Measurements from ENCODE around the gene ASCC2.

ASCC2 gene

DNA sequence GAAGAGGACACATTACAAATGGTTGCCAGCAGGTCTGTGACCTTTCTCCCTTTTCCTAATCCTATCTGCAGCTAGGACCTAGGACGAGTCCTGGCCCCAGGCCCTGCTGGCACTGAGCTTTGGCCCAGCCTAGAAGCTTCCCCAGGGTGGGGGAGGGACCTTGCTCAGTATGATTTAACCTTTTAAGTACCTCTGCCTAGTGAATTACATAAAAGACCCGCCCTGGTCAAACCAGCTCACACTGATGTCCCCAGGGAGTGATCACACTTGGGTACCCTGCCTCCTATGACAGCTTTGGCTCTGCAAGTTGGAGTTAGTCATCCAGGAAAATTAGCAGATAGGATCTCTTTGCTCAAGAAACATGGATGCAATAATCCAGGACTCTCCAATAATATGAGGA, 21.9 kb downstream of the ASCC2 start:
- no peak for DNase-seq

DNA sequence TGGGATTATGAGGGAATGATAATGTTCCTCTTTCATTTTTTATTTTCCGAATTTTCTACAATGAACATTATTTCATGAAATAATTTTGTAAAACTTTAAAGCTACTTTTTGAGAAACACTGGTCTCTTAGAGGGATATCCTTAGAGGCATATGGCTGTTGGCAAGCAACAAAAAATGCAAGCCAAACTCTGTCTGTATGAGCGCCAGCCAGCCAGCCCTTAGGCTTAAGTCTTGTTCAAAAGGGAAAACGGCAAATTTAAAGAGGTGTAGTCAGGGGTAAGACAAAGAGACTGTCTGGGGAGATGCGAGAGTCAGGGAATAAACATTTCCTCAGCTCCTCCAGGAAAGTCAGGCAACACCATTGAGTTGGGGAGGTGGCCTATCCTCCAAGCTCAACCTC, 22.5 kb downstream of the ASCC2 start:
- DNase-seq, result no peak

DNA sequence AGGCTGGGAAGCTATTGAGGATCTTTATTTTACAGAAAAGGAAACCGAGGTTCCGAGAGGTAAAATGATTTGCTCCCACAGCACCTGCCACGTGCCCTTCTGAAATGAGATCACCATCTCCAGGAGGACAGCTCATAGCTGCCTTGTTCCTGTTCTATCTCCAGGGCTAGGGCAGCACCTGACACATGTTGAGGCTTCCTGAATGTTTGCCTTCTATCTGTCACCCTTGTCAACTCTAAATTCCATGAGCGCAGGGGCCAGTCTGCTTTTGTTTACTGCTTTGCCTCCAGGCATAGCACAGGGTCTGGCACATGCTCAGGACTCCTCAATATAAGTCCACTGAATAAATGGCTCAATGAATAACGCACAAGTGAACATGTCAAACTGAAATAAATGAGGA, 24.1 kb downstream of the ASCC2 start:
- DNase-seq, result no peak

DNA sequence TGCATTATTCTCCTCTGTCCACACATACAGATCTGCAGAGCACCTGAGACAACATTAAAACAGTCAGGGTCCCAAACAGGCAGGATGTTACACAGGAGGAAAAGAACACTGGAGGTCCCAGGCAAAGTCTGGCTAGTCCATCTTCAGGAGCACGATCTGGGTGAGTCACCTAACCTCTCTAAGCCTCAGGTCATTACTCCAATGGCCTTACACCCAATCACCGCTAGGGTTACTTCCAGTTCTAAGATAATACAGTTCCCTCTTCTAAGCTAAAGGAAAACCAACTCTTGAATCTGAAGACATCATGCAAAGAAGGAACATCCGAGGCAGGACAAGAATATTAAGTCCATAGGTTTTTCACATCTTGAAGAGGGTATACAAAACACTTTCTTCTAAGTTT, 24.5 kb downstream of the ASCC2 start:
- DNase-seq, result no peak

DNA sequence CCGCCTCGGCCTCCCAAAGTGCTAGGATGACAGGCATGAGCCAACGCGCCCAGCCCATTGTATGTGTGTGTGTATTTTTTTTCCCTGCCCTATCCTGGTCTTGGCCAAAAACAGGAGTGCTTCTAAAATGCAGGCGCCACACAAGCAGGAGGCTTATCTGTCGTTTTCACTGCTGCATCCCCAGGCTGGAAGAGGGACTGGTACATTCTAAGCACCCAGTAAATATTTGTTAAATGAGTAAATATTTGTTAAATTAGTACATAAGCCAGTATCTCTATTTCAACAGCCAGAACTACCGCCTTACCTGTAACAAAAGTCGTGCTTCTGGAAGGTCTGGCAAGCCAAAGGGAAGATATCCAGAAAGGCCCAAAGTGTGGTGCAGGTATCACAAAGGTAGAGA, 24.9 kb downstream of the ASCC2 start:
- no peak for DNase-seq

DNA sequence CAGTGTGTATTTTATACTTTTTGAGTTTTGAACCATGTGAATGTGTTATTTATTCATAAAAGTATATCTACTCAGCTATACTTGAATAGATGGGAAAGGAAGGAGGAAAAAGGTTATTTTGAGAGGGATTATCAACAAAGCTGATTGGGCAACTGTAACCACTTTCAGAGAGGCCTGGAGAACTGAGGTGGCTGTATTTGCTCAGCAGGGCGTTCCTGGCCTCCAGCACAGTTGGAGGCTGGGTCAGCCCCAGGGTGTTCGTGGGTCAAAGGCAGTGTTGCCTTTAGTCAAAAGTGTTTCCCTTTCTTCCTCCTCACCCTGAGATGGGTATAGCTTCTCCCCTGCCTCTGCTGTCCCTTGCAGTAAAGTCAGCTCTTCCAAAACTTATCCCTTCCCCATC, 26.7 kb downstream of the ASCC2 start:
- no peak for DNase-seq

DNA sequence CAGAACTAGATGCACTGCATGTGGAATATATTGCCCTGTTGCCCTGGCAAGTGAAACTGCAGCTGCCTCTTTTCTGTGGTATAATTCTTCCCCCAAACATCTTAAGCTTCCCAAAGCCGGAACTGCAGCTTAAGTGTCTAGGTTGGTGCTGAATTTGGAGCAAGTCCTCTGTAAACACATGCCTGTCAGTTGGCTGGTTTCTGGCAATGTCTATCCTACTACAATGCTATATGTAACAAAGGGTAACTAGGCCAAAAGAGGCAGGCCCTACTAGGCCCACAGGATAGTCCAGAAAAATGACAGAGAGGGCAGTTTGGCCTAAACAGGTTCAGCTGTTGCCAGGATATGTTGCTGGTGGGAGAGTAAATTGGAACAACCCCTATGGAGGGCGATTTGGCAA, 27.9 kb downstream of the ASCC2 start:
- no peak for DNase-seq

DNA sequence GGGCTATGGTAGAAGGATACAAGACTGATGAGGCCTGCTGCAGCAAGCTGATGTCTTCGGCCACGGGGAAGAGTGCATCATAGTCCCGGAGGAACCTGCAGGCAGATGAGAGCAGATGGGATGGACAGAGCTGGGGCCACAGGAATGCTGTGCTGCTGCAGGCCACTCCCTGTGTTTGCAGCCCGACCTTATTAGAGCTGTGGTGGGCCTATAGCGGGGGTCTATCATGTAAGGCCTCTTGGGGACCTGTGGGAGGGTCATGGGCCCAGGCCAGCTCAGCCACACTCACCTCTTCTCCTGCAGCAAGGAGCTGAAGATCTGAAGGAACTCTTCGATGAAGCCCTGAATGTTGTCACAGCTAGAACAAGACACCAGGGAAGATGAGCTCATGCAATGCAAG, 31.9 kb downstream of the ASCC2 start:
- DNase-seq, result no peak

DNA sequence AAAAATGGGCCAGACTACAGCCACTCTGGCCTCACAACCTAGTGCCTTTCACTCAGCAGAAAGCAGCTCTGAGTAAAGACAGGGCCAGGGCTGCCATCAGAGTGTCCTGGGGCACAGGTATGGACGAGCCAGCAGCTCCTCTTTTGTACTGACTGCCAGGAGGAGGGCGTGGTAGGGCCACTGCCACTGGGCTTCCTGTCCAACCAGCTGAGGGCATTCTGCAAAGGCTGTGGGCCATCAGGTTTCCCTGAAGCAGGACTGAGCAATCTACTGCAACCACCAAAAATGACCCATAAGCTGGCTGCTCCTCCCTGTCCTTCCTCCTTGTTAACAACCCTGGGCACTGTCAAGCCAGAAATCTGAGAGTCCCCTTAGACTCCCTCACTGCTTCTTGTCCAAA, 33.1 kb downstream of the ASCC2 start:
- no peak for DNase-seq

DNA sequence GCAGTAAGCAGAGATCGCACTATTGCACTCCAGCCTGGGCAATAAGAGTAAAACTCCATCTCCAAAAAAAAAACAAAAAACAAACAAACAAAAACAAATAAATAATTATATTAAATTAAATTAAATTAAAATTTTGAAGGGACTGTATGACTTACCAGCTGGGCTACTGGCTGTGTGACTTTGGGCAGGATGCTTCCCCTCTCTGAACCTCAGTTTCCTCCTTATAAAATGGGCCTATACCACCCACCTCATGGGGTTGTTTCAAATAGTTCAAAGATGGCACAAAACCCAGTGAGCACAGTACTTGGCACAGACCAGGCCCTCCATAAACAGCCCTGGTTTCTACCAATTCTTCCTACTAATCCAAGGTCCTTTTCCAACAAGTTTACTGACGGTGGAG, 34.9 kb downstream of the ASCC2 start:
- DNase-seq, result no peak

DNA sequence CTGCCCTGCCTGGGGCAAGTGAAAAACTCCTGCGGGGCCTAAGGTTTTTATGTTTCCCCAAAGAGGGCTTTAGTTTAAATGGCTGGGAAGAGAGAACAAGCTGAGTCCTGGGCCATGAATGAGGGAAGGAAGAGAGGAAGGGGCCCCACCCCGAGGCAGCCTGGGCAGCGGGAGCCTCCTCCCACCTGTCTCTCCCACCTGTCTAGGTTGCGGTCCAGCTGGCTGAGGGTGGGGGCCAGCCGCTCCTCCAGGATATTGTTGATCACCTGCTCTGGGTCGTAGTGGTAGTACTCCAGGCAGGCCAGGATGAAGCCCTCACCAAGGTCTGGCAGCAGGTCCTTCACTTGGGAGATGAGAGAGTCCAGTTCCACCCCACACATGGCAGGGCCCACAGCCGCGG, 36.3 kb downstream of the ASCC2 start:
- DNase-seq, result no peak

DNA sequence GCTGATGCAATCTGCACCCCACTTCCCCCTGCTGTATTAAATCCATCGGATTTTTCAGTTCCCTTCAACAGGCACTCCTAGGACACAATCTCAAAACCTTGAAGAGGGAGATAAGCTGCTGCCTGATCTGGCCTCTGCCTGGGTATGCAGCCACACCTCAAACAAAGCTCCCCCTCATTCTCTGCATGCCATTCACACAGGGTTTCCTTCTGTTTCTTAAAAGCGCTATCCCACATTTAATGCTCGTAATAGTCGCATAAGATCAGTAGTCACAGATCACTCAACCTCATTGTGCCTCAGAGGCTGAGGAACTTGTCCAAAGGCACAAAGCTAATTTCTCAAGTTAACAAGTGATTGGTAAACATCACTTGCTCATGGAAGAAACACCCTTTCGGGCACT, 36.9 kb downstream of the ASCC2 start:
- no peak for DNase-seq

DNA sequence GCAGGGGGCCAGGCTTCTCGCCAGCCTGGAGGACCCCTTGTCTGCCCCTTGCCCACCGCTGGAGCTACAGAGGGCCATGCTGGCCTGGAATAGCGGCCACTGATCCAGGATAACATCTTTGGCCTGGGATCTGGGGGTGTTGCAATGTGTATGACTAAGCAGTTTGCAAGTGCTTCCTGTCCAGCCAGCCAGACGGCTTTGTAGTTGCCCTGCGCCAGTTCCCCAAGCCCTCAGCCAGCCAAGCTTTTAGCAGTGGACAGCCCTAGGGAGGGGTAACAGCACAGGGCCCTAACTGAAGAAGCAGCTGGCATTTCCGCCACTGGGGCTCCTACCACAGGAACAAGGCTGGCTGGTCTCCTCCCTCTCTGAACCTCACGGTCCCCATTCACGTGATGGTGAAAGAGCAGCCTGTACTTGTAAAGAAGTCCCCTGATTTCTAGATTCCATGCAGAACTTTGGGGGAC, 38.8 kb downstream of the ASCC2 start:
- DNase-seq, result no peak

DNA sequence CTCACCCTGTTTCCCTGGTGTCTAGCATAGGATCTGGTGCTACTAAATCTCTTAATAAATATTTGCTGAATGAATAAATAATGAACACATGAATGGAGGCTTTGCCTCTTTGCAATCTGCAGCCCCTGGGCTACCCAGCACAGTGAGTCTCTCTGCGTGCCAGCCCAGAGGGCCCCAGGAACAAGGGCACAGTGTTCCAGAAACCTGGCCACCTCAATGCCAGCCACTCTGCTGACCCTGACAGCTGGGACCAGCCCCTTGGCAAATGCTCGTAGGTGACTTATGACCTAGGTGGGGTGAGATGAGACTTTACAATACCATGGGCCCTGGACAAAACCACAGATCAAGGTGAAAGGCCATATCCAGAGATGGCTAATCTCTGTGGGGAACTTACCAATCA, 39.3 kb downstream of the ASCC2 start:
- no peak for DNase-seq

DNA sequence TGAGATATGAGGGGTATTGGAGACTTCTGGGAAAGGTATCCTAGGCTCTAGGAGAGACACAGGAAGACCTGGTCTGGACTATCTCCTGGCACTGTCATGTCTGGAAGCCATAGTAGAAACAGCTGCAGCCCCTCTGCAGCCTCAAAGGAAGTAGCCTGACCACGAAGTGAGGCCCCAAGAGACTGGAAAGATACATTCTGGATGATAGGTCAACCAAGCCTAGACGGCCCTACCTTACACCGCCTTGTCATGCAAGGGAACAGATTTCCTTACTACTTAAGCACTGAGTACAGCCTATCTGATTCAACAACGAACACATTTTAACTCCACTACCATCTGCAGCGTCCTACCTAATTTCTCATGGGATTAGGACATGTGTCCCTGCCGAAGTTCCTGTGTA, 39.8 kb downstream of the ASCC2 start:
- DNase-seq, result no peak

DNA sequence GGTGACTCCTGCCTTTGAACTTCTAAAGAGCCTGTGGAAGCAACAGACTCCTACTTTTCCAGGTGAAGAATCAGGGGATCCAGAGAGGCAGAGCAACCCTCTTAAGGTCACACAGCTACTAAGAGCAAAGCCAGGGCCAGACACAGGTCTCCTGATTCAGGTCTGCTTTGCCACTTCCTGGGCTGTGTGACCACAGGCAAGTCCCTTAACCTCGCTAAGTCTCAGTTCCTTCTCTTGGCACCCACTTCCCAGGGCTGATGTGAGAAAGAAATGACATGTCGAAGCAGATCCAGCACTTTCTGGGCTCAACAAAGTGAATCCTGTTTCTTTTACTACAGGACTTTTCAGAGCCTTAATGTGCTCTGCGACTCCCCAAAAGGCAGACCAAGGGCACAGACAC, 40.7 kb downstream of the ASCC2 start:
- DNase-seq, result no peak

DNA sequence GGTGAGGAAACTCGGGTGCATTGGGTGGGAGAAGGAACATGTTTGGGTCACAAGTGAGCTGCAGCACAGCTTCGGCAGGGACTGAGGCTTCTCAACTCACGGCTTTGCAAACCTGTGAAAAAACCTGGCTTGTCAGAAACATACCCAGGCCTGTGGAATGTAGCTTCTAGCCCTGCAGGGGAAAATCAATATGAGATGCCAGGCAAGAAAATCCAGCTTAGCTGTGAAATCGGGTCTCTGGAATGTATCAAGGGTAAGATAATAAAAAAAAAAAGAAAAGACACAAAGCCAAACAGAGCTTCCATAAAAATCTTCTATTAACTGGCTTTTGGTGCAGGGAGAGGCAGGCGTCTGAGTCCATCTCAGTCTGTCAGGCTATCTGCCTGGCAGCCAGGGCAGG, 42.4 kb downstream of the ASCC2 start:
- DNase-seq, result no peak

DNA sequence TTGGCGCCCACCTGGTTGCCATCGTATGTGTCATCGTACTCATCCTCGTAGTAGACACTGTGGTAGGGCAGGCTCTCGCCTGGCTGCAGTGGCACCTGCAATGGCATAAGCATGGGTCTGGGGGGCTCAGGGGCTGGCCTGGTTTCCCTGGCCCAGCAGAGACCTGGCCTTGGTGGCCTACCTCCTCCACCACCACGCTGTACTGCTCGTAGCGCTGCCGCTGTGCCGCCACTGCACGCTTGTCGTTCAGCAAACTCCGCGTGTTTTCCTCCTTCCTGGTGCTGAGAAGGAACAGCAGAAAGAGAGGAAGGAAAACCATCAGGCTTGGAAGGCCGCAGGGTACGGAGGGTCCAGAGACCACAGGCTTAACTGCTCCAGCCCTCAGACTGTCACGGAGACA, 44.7 kb downstream of the ASCC2 start:
- DNase-seq, result no peak

DNA sequence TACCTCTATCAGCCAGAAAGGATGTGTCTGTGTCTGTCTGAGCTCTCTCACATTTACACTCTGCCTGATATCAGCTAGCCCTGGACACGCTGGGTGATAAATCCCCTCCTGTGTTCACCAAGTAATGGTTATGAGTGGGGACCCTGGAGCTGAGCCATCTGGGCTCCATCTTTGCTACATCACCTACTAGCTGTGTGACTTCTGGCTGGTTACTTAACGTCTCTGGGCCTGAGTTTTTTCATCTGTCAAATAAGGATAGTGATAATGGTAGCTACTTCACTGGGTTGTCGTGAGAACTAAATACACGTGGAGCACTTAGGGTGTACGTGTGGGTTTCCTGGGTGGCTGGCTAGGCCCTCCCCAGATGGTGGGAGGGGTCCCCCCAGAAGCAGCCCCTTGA, 48.0 kb downstream of the ASCC2 start:
- DNase-seq, result no peak

DNA sequence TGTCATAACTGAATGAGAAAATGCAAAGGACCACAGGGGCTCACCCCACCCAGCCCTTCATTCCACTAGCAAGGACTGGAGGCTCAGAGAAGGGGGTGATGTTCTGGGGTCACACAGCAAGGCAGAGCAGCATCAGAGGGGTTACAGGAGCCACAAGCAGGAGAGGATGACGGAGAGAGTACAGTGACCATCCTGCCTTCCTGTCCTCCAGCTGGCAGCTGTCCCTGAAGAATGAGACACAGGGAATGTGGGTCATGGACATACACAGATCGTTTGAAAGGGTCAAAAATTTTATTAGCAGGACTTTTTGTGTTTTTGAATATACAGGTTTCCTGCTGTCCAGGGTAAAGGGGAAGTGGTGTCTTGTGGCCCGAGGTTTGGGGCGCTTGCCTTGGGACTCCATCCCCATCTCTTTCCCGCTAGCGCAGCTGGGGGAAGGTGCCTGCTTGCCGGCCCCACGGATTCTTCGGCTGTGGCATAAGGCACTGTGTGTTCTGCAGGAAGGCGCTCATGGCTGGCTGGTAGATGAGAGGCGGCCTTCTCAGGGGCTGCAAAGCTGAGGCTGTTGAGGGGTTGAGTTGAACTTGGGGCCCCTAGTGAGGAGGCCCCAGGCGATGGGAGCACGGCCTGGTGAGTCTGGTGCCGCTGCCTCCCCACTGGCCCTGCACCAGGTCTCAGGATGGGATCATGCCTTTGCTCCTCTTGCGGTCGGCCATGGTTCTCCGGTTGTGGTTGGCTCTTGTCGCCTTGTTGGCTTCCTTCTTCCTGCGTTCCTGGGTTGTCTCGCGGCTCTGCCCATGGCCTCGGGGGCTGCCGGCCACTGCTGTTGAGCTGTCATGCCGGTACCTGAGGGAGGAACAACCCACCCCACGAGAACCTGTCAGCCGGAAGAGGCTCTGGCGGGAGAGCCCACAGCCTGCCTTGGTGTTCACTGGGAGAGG, 49.5 kb downstream of the ASCC2 start:
- DNase-seq, result no peak

DNA sequence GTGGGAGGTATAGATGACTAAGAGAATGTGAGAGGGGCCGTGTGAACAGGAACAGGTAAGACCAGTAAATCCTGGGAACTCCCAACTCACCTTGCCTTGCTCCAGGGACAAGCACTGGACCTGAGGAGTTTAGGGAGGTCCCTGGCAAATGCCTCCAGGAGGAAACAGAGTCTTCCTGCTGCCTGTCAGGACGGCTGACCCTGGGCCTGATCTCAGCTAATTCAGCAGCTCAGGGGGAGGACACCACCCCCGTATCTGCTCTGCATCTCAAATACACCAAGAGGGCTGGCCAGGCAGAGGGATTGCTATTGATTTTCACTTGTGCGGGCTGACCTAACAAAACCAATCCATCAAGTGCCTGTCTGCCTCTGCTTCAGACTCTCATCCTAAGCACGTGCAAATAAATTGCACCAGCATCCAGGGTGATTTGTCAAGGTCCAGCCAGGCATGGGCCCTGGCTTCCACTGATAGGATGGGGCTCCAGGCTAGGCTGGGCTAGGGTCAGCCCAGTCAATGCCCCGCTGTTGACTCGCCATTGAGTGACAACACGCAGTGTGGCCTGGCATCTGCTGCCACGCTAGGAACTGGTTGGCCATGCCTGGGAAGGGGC, 50.6 kb downstream of the ASCC2 start:
- no peak for DNase-seq

DNA sequence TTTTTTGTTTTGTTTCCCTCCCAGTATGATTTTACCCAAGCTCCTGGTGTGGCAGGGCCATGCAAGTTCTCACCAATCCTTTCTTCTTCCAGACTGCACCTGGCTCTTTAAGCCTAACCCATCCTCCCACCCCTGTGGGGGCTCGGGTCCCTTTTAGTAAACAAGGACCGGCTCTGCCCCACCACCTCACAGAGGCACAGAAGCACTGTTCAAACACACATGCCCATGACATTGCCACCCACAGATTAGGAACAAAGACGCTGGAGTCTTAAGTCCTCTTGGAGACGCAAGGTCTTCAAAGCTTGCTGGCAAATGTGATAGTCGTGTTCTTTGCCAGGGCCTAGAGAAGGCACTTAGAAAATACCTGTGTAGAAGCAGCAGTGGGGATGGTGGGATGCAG, 52.0 kb downstream of the ASCC2 start:
- no peak for DNase-seq

DNA sequence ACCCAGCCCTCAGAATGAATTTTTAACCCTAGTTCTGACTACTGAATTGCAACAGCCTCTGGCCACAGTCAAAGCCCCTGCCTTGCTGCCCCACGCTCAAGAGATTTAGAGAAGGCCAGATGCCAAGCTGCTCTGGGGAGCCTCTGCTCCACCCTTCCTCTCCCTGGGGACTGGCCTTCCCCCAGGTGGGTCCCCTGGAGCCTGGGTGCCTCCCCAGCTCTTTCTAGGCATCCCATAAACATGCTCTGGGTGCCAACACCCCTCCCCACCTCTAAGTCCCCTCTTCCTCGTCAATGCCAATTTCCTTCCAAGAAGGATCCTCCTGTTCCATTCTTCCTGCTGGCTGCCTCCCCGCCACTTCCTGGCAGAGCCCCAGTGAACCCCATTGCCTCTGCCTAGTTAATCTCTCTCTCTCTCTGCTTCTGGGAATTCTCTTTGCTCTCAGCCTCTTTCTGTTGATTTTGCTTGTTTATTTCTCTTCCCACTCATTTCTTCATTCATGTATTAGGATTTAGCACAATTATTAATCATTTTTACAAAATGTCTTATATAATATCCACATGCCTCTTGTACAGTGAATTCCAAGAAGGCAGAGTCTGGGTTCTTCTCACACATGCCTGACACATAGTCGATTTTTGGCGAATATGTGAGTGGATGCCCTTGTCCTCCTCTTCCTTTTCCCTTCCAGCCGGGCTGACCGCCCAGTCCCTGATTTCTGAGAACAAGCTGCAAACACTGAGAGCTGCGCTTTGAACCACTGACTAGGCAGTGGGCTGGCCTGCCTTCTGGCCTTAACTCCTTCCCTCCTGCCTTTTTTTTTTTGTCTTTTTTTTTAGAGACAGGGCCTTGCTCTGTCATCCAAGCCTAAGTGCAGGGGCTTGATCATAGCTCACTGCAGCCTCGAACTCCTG, 53.4 kb downstream of the ASCC2 start:
- no peak for DNase-seq

Data from central memory CD4-positive, alpha-beta T cell (primary cell).